Measurements from ENCODE around the gene SPDYE17. TPM values are rescaled to one million over a fixed set of nuclear protein-coding genes. Genes with fewer than 3 reads are reported as not detected.
A peak's percentile ranks its signal among the peaks of the same experiment; 100 is the strongest.
"Not testable (repeated sequence)": the region's sequence is repeated elsewhere in the genome, so short reads cannot be mapped to it uniquely, and the experiment has no call there.

The SPDYE17 gene
- total and polyA plus RNA-seq, 5 experiments from 2014 or later: not detected

DNA sequence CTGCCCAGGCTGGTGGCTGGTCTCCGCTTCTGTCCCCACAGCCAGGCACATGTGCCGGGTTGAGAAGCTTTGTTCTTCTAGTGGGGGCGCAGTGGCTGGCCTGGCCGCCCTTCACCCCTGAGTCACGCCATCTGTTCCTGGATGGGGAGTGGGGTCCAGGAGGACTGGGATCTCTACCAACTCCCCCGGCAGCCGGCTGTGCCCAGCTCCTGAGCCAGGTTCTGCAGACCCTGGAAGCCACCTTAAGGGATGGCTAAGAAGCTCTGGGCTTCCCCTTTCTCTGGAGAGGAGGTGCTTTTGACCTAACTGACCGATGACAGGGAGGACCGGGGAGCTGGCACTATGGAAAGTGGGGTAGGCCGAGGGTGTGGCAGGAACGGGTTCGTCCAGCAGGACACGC lies 37.9 kb downstream of the SPDYE17 start:
- DNase-seq, H3K4me1 Mint-ChIP-seq, H3K27me3 Mint-ChIP-seq, H3K36me3 Mint-ChIP-seq, H3K4me3 Mint-ChIP-seq, H3K9me3 Mint-ChIP-seq, ATAC-seq, POLR2A ChIA-PET: not testable (repeated sequence)
- peak overlapping the region in 1 of 10 donors; percentile 52 for H3K27ac Mint-ChIP-seq

DNA sequence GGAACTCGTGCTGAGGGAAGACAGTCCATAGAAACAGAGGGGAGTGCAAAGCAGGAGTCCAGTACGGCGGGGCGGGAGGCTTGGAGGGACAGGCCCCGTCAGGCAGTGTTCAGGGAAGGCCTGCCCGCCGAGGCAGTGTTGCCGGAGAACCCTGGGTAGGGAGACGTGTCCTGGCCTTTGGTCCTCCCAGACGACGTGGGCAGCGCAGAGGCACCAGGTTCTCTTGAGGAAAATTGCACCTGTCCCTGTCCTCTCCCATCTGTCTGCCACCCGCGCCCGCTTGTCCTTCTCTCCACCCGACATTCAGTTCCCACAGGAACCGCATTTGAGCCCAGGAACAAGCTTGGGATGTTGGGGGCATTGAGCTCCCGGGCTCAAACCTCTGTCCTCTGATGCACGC lies 38.3 kb downstream of the SPDYE17 start:
- ATAC-seq, POLR2A ChIA-PET, H3K4me3 Mint-ChIP-seq, H3K4me1 Mint-ChIP-seq, H3K36me3 Mint-ChIP-seq, H3K27me3 Mint-ChIP-seq, H3K9me3 Mint-ChIP-seq, DNase-seq: not testable (repeated sequence)
- peak overlapping the region in 1 of 10 donors; percentile 52 for H3K27ac Mint-ChIP-seq

DNA sequence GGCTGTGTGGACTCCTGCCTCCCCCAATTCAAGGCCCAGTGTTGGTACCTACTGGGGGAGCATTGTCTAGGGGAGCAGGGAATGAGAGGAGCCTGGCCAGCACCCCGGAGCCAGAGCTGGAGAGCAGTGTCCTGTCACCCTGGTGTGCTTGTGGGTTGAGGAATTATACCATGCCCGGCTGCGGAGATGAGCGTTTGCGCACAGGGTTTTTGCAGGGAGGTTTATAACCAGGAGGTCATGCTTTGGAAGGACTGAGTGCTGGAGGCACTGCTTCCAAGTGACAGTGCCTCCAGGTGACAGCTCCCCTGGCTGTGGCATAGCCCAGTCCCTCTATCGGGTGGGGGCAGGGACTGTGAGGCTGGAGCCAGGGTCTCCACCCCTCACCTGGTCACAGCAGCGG lies 39.3 kb downstream of the SPDYE17 start:
- H3K27me3 Mint-ChIP-seq, POLR2A ChIA-PET, DNase-seq, H3K4me1 Mint-ChIP-seq, H3K4me3 Mint-ChIP-seq, H3K36me3 Mint-ChIP-seq, ATAC-seq, H3K9me3 Mint-ChIP-seq: not testable (repeated sequence)
- peak overlapping the region in 1 of 10 donors; percentile 50 for H3K27ac Mint-ChIP-seq

DNA sequence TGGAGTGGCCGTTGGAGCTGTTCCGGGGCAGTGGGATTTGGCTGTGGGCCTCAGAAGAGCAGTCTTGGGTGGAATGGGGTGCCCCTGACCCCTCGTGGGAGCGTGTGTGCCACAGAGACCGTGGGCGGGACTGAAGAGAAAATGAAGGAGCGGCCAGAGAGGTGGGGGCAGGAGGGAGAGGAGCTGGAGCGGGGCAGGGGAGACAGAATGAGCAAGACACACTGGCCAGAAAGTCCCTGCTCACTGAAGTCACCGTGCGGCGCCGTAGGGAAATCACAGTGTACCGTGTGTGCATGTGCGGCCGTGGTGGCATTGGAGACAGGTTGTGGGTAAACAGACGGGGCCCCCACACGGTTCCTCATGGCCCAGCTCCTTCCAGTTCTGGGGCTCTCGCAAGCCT lies 40.0 kb downstream of the SPDYE17 start:
- DNase-seq, H3K4me3 Mint-ChIP-seq, H3K27me3 Mint-ChIP-seq, H3K9me3 Mint-ChIP-seq, POLR2A ChIA-PET, H3K27ac Mint-ChIP-seq, H3K36me3 Mint-ChIP-seq, ATAC-seq, H3K4me1 Mint-ChIP-seq: not testable (repeated sequence)

DNA sequence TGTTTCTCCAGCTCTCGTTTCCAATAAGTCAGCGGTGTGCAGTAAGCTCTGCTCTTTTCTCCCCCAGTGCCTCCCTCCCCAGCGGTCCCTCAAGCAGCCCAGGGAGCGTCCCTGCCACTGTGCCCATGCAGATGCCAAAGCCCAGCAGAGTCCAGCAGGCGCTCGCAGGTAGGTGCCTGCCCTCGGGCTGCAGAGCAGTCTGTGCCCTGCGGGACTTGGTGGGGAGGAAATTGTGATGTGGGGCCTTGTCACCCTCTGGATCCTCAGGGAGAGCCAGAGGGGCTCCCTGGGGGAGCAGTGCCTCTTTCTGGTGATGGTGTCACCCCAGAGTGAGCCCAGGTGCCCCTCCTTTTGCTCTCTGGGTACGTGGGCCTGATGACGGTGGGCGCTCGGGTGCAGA lies 42.0 kb downstream of the SPDYE17 start:
- DNase-seq, H3K9me3 Mint-ChIP-seq, H3K27ac Mint-ChIP-seq, ATAC-seq, H3K36me3 Mint-ChIP-seq, H3K27me3 Mint-ChIP-seq, H3K4me1 Mint-ChIP-seq, POLR2A ChIA-PET, H3K4me3 Mint-ChIP-seq: not testable (repeated sequence)

DNA sequence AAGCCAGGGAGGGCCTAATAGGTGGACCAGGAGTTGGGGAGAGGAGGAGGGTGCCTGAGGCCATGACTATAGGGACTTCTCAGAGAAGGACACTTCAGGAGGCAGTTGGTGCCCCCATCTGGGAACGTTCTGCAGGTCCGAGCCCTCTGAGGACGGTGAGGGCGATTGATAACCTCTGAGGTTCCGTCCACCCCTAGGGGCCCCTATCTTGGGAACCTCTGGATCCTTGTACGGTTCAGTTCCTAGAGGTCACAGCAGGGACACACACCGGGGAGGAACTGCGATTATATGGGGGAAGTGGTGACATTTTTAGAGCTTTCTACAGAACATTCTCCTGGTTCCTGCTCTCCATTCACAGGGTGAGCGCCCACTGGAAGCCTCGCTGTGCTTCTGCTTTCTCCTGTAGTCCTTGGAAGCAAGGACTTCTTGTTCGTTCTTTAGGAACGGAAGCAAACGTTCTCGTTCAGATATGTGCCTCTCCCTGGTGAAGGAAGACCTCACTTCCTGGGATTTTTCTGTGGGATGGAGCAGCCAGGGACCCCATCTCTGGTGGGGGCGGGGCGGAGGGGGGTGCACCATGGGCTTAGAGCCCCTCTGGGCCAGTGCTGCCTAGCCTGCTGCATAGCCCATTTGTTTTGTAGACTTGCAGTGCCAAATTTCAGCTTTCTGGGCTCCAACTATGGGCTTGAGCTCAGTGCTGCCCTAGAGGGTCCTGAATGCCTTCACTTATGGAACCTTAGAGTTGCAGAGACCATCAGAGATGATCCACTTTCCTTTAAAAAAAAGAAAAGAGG lies 46.0 kb downstream of the SPDYE17 start:
- DNase-seq, H3K36me3 Mint-ChIP-seq, H3K4me3 Mint-ChIP-seq, POLR2A ChIA-PET, H3K27me3 Mint-ChIP-seq, H3K4me1 Mint-ChIP-seq, ATAC-seq, H3K9me3 Mint-ChIP-seq: not testable (repeated sequence)
- H3K27ac Mint-ChIP-seq: peak overlapping the region in 2 of 10 donors; percentile 31 to 76

DNA sequence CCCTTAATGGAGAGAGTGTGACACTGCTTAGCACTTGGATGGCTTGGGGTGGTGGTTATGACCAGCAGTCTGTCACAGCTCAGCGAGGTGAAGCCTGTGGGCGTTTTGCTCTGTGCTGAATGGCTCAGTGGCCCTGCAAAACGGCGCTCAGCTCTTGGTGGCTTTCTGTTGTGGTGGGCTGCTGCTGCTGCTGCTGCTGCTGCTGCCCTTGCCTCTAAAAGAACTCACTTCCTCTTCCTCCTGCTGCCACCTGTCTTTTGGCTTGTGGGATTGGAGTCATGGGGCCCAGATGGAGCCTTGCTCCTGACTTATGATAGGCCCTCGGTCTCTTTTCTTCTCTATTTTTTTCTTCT lies 47.4 kb downstream of the SPDYE17 start:
- H3K4me1 Mint-ChIP-seq: peaks cover 0 to 10% (median 0%) of the 10 kb centered on the region in 4 donors
- H3K27me3 Mint-ChIP-seq, H3K36me3 Mint-ChIP-seq, DNase-seq, H3K9me3 Mint-ChIP-seq, POLR2A ChIA-PET: not testable (repeated sequence)
- peak; percentile 97 for ATAC-seq
- peak overlapping the region in 1 of 10 donors; percentile 23 for H3K4me3 Mint-ChIP-seq
- peak overlapping the region in 2 of 10 donors; percentile 25 to 57 for H3K27ac Mint-ChIP-seq

DNA sequence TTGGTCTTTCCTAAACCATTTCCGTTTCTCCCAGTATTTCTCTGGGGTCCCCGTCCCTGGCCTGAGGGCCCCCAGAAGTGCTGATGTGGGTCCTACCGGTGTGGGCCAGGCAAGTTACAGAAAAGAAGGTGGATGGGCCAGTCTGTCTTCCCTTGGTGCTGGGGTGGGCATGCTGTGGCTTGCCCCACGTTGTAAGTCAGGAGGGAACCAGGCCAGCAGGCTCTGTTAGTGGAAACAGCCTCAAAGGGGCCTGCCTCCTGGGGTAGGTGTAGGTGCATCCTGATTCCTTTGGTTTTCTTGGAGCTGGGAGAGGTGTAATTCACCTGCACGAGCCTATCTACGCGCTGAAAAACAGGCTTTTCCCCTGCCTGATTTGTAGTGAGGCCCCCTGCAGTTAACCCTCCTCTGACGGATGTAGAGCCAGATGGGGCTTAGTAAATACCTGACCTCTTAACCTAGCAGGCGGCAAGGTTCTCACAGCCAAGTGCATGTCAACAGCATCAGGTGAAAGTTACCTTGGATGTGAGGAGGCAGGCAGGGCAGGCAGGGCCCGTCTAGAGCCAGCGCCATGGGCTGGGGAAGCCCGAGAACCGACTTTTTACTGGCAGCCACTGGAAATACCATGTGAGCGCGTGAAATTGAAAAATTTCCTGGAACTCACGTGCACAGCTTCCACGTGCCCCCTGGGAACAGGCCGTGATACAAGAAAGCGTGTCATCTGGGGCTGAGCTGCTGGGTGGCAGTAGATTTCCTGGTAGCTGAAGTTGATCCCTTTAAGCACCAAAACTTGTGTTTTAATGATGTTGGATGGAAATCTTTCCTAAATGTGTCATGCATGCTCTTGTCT lies 48.0 kb downstream of the SPDYE17 start:
- DNase-seq, H3K27me3 Mint-ChIP-seq, H3K27ac Mint-ChIP-seq, POLR2A ChIA-PET, H3K4me3 Mint-ChIP-seq, H3K9me3 Mint-ChIP-seq: not testable (repeated sequence)
- Mint-ChIP-seq H3K4me1 (peaks cover 0 to 10% (median 0%) of the 10 kb centered on the region in 4 donors), H3K36me3 (peaks cover 0 to 12% (median 0%) of the 10 kb centered on the region in 3 donors)
- peak; percentile 25 to 53 for ATAC-seq

DNA sequence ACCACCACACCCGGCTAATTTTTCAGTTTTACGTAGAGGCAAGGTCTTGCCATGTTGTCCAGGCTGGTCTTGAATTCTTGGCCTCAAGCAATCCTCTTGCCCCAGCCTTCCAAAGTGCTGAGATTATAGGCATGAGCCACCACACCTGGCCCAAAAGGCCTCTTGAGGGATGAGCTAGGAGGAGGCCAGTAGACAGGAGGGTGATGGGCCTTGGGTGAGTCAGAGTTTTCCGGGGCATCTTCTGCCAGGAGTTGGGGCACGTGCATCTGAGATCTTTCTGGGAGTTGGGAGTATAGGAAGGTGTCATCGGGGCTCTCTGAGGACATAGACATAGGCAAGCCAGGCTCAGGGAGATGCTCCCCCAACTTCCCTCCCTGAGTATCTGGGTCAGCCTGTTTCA lies 48.8 kb downstream of the SPDYE17 start:
- Mint-ChIP-seq H3K4me1 (peaks cover 0 to 10% (median 0%) of the 10 kb centered on the region in 4 donors), H3K36me3 (peaks cover 0 to 15% (median 0%) of the 10 kb centered on the region in 3 donors)
- H3K9me3 Mint-ChIP-seq, DNase-seq, H3K27ac Mint-ChIP-seq, ATAC-seq, H3K4me3 Mint-ChIP-seq, H3K27me3 Mint-ChIP-seq, POLR2A ChIA-PET: not testable (repeated sequence)

DNA sequence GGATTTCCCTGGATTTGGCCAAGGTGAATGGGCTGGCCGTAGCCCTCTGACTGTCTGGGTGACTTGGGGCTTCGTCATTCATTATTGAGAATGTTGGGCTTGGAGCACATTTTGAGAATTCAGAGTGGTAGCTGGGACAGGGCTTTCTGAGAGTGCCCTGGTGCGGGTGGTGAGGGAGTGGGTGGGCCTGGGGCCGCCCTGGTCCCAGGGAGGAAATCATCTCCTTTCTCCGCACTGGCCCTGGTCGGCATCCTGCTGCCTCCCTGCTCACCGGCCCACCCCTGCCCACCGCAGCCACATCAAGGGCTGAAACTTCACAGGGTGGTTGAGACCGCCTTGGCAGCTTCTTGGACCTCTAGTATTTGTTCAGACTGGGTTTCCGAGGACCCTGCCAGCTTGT lies 49.7 kb downstream of the SPDYE17 start:
- H3K4me3 Mint-ChIP-seq, DNase-seq, H3K9me3 Mint-ChIP-seq, POLR2A ChIA-PET, H3K27me3 Mint-ChIP-seq, ATAC-seq, H3K27ac Mint-ChIP-seq: not testable (repeated sequence)
- peaks cover 0 to 20% (median 0%) of the 10 kb centered on the region in 3 donors for H3K36me3 Mint-ChIP-seq
- peaks cover 0 to 15% (median 0%) of the 10 kb centered on the region in 4 donors for H3K4me1 Mint-ChIP-seq

DNA sequence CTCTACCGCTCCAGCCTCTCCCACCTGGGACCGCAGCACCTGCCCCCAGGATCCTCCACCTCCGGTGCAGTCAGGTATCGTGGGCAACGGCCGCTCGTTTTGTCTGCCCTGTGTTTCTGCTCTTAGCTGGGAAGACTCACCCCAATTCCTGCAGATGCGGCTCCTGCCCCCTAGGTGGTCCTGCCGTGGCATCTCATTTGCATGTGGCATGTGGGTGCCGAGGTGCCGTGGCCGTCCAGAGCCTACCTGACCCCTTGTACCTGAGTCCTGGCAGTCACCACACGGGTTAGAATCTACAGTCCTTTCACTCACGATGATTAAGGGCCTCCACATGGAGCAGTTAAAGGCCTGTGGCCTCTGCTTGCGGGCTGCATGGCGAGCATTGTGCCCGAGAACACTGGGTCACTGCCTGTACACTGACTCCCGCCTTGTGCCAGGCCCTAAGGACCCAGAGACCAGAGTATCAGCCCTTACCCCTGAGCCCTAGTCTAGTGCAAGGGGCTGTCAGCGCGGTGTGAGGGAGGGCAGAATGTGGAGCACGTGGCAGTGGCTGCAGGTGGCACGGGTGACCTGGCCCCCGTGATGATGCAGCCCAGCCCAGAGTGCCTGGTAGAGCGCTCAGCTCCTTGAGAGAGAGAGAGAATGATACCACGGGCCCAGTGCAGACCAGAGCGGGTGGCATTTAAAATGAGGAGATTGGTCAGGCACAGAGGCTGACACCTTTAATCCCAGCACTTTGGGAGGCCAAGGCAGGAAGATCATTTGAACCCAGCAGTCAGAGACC lies 50.8 kb downstream of the SPDYE17 start:
- peak overlapping the region in 5 of 10 donors; percentile 13 to 87 (median 63) for H3K27ac Mint-ChIP-seq

DNA sequence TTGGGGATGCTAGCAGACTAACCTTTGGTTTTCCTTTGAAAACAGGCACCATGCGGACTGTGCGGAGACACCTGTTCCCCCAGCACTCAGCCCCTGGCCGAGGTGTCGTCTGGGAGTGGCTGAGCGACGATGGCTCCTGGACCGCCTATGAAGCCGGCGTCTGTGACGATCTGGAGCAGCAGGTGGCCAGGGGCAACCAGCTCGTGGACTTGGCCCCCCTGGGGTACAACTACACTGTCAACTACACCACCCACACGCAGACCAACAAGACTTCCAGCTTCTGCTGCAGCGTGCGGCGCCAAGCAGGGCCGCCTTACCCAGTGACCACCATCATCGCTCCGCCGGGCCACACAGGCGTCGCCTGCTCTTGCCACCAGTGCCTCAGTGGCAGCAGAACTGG lies 51.6 kb downstream of the SPDYE17 start:
- POLR2A ChIA-PET, H3K4me3 Mint-ChIP-seq, H3K9me3 Mint-ChIP-seq, ATAC-seq, DNase-seq, H3K27me3 Mint-ChIP-seq: not testable (repeated sequence)
- Mint-ChIP-seq H3K27ac (peak overlapping the region in 1 of 10 donors; percentile 48), H3K36me3 (peaks cover 0 to 20% (median 0%) of the 10 kb centered on the region in 3 donors), H3K4me1 (peaks cover 0 to 11% (median 0%) of the 10 kb centered on the region in 4 donors)

More for the DNA sequence above, 50.8 kb downstream of the SPDYE17 start:
- Mint-ChIP-seq H3K4me3 (peak overlapping the region in 1 of 10 donors; percentile 42), H3K36me3 (peaks cover 0 to 20% (median 0%) of the 10 kb centered on the region in 3 donors), H3K4me1 (peaks cover 0 to 15% (median 0%) of the 10 kb centered on the region in 4 donors)
- DNase-seq, POLR2A ChIA-PET, ATAC-seq, H3K27me3 Mint-ChIP-seq, H3K9me3 Mint-ChIP-seq: not testable (repeated sequence)
